IPS-NIHi11 (cell line): ENCODE measurements around the gene KLF15.

ENCODE experiments used
- DNase-seq: peaks from one replicate; pipeline ENCODE4 v3.0.0; 2012; ENCODE audit warnings: mixed read lengths, low spot score

The KLF15 gene

GRCh38 chr3:126306397-126306796 lies 50.8 kb downstream of the KLF15 start:
- DNase-seq = no peak

- no peak for DNase-seq
These were observed 51.8 kb downstream of the KLF15 start for GRCh38 chr3:126305427-126305826.

- DNase-seq = no peak
These were observed 52.5 kb downstream of the KLF15 start for GRCh38 chr3:126304704-126305103.

GRCh38 chr3:126304291-126304690 lies 52.9 kb downstream of the KLF15 start:
- DNase-seq = no peak

- DNase-seq = no peak
These were observed 53.9 kb downstream of the KLF15 start for GRCh38 chr3:126303272-126303671.

- DNase-seq = no peak
These were observed 56.3 kb downstream of the KLF15 start for GRCh38 chr3:126300761-126301481.

GRCh38 chr3:126300001-126300760 lies 57.0 kb downstream of the KLF15 start:
- no peak for DNase-seq

GRCh38 chr3:126295407-126295939 lies 61.7 kb downstream of the KLF15 start:
- DNase-seq = no peak

- DNase-seq = no peak
These were observed 62.9 kb downstream of the KLF15 start for GRCh38 chr3:126294211-126294808.

GRCh38 chr3:126293370-126294082 lies 63.7 kb downstream of the KLF15 start:
- no peak for DNase-seq
